CD4-positive, alpha-beta T cell treated with Interleukin-4 for 1 hour (primary cell): Measurements from ENCODE around the gene RAD51B.

Experiments
- DNase-seq, 2 donors: peaks; one replicate each; pipeline ENCODE4 v3.0.0-alpha.2; 2020 to 2022

RAD51B gene

GRCh38 chr14:68396461-68396860 is 576.9 kb downstream of the RAD51B start:
- no peak for DNase-seq

- peak in 1 of 2 donors; percentile 68 for DNase-seq
Measured at GRCh38 chr14:68397371-68397811, 577.8 kb downstream of the RAD51B start.

- DNase-seq: no peak
Measured at GRCh38 chr14:68397822-68398221, 578.2 kb downstream of the RAD51B start.

- DNase-seq: no peak
Measured at GRCh38 chr14:68398370-68398769, 578.8 kb downstream of the RAD51B start.

- DNase-seq: no peak
Measured at GRCh38 chr14:68399971-68400370, 580.4 kb downstream of the RAD51B start.

GRCh38 chr14:68401317-68401716 is 581.7 kb downstream of the RAD51B start:
- no peak for DNase-seq

GRCh38 chr14:68401855-68402254 is 582.3 kb downstream of the RAD51B start:
- peak in 1 of 2 donors; percentile 25 for DNase-seq

- DNase-seq: no peak
Measured at GRCh38 chr14:68402525-68403101, 583.0 kb downstream of the RAD51B start.

- no peak for DNase-seq
Measured at GRCh38 chr14:68403191-68404145, 583.9 kb downstream of the RAD51B start.

- DNase-seq: peak in 1 of 2 donors; percentile 37
Measured at GRCh38 chr14:68404146-68404527, 584.6 kb downstream of the RAD51B start.

- DNase-seq: peak in 1 of 2 donors; percentile 33
Measured at GRCh38 chr14:68404652-68405183, 585.1 kb downstream of the RAD51B start.

- no peak for DNase-seq
Measured at GRCh38 chr14:68405961-68406360, 586.4 kb downstream of the RAD51B start.

GRCh38 chr14:68407285-68407684 is 587.7 kb downstream of the RAD51B start:
- no peak for DNase-seq

GRCh38 chr14:68407825-68408224 is 588.2 kb downstream of the RAD51B start:
- no peak for DNase-seq

GRCh38 chr14:68408680-68409079 is 589.1 kb downstream of the RAD51B start:
- peak; percentile 38 to 39 for DNase-seq

- no peak for DNase-seq
Measured at GRCh38 chr14:68409387-68409786, 589.8 kb downstream of the RAD51B start.

GRCh38 chr14:68412505-68413465 is 593.2 kb downstream of the RAD51B start:
- no peak for DNase-seq

- DNase-seq: no peak
Measured at GRCh38 chr14:68413509-68413908, 593.9 kb downstream of the RAD51B start.

- no peak for DNase-seq
Measured at GRCh38 chr14:68414121-68414520, 594.5 kb downstream of the RAD51B start.

- DNase-seq: no peak
Measured at GRCh38 chr14:68416171-68416570, 596.6 kb downstream of the RAD51B start.

- no peak for DNase-seq
Measured at GRCh38 chr14:68417009-68417650, 597.6 kb downstream of the RAD51B start.
